BE2C (cell line): ENCODE results near the gene MIGA2.

Experiments
- DNase-seq: peaks from one replicate; pipeline ENCODE4 v3.0.0-alpha.2; 2020
- H3K27me3 ChIP-seq: fragments of 250-450 bp; sonication (Bioruptor Pico); 2 replicates; pipeline ENCODE4 v1.5.1; 2020; ENCODE audit warnings: mild to moderate bottlenecking
- H3K36me3 ChIP-seq: fragments of 250-450 bp; sonication (Bioruptor Pico); 2 replicates; pipeline ENCODE4 v1.5.1; 2020; ENCODE audit warnings: mild to moderate bottlenecking
- H3K4me1 ChIP-seq: fragments of 250-450 bp; sonication (Bioruptor Pico); 2 replicates; pipeline ENCODE4 v1.5.1; 2020
- H3K4me3 ChIP-seq: 2 replicates; pipeline ENCODE4 v1.5.1; 2011; ENCODE audit warnings: low read depth, low read length
- H3K9me3 ChIP-seq: fragments of 250-450 bp; sonication (Bioruptor Pico); 2 replicates; pipeline ENCODE4 v1.5.1; 2020
- CTCF ChIP-seq: IDR thresholded peaks from 2 replicates; pipeline ENCODE4 v1.5.1; 2012; ENCODE audit warnings: mild to moderate bottlenecking, low read depth, low read length

The MIGA2 gene

GRCh38 chr9:129023908-129024233 is 12.6 kb upstream of the MIGA2 start:
- Histone ChIP-seq H3K9me3 (no peaks in the 10 kb centered on the region), H3K36me3 (0 out of 2 replicates have a peak, but pooled peaks cover 5% of the 10 kb centered on the region), H3K4me1 (peaks cover 17% of the 10 kb centered on the region), H3K4me3 (0 out of 2 replicates have a peak overlapping the region, but pooled peaks have one; percentile 11), H3K27me3 (no peaks in the 10 kb centered on the region)
- no peak for DNase-seq
- no peak for TF ChIP-seq CTCF

- peaks cover 14% of the 10 kb centered on the region for H3K4me1 ChIP-seq
- H3K4me3 ChIP-seq = peak overlapping the region; percentile 77
- DNase-seq = peak; percentile 79
Observed at GRCh38 chr9:129026442-129027223, 9.8 kb upstream of the MIGA2 start.

GRCh38 chr9:129027224-129027684 is 9.2 kb upstream of the MIGA2 start:
- Histone ChIP-seq H3K9me3 (no peaks in the 10 kb centered on the region), H3K4me3 (peak overlapping the region; percentile 77), H3K36me3 (no peaks in the 10 kb centered on the region), H3K4me1 (peaks cover 14% of the 10 kb centered on the region), H3K27me3 (no peaks in the 10 kb centered on the region)
- TF ChIP-seq CTCF = no peak
- DNase-seq = no peak

More at GRCh38 chr9:129026442-129027223, 9.8 kb upstream of the MIGA2 start:
- TF ChIP-seq CTCF = no peak
- no peaks in the 10 kb centered on the region for H3K9me3 ChIP-seq
- H3K36me3 ChIP-seq = no peaks in the 10 kb centered on the region
- H3K27me3 ChIP-seq = no peaks in the 10 kb centered on the region

GRCh38 chr9:129027685-129028191 is 8.7 kb upstream of the MIGA2 start:
- Histone ChIP-seq H3K27me3 (no peaks in the 10 kb centered on the region), H3K36me3 (no peaks in the 10 kb centered on the region), H3K9me3 (no peaks in the 10 kb centered on the region), H3K4me1 (peaks cover 14% of the 10 kb centered on the region), H3K4me3 (peak overlapping the region; percentile 77)
- no peak for TF ChIP-seq CTCF
- DNase-seq = no peak

- H3K36me3 ChIP-seq = no peaks in the 10 kb centered on the region
- DNase-seq = peak; percentile 98
- no peaks in the 10 kb centered on the region for H3K27me3 ChIP-seq
- peak; percentile 82 for TF ChIP-seq CTCF
- peak within 1 kb of the TSS; percentile 77 for H3K4me3 ChIP-seq
- H3K4me1 ChIP-seq = peaks cover 9% of the 10 kb centered on the region
- no peaks in the 10 kb centered on the region for H3K9me3 ChIP-seq
Observed at GRCh38 chr9:129028192-129028966, 8.0 kb upstream of the MIGA2 start, which contains the start of gene SH3GLB2. SH3GLB2 (minus strand) TSS chr9:129028331; CDS start chr9:129028154, 177 bp downstream.

- no peak for TF ChIP-seq CTCF
- Histone ChIP-seq H3K9me3 (no peaks in the 10 kb centered on the region), H3K4me3 (no peak overlapping the region), H3K27me3 (no peaks in the 10 kb centered on the region), H3K36me3 (no peaks in the 10 kb centered on the region), H3K4me1 (peaks cover 5% of the 10 kb centered on the region)
- DNase-seq = no peak
Observed at GRCh38 chr9:129030191-129030590, 6.2 kb upstream of the MIGA2 start.
